Measurements from ENCODE around the gene CLEC16A.

DNA sequence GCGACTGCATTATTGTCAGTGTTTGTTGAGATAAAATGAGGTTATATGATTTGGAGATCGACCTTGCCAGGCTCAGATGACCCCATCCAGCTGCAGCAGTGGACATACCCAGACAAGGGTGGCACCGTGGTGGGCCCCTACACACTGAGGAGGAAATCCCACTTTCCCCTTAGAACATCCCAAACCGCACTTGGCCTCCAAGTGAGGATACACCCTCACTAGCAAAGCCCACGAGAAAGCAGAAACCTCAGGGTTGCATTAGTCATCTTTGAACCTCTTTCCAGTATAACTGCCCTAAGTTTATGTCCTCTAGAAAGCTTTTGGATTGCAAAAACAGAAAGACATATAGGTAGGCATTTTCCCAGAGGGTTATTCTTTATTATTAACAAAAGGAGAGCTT, 101.5 kb downstream of the CLEC16A start:
- TF ChIP-seq POLR2A (IDR thresholded peaks at IDR 0.05) (no peak), EP300 (IDR thresholded peaks at IDR 0.05; ENCODE audit: low read depth) (no peak)
- TF ChIP-seq, protein P1, sequence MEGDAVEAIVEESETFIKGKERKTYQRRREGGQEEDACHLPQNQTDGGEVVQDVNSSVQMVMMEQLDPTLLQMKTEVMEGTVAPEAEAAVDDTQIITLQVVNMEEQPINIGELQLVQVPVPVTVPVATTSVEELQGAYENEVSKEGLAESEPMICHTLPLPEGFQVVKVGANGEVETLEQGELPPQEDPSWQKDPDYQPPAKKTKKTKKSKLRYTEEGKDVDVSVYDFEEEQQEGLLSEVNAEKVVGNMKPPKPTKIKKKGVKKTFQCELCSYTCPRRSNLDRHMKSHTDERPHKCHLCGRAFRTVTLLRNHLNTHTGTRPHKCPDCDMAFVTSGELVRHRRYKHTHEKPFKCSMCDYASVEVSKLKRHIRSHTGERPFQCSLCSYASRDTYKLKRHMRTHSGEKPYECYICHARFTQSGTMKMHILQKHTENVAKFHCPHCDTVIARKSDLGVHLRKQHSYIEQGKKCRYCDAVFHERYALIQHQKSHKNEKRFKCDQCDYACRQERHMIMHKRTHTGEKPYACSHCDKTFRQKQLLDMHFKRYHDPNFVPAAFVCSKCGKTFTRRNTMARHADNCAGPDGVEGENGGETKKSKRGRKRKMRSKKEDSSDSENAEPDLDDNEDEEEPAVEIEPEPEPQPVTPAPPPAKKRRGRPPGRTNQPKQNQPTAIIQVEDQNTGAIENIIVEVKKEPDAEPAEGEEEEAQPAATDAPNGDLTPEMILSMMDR (IDR thresholded peaks at IDR 0.05) = no peak

Measured in transverse colon (tissue), 3 donors.